GM04504 (cell line): ENCODE measurements around the gene RAB11FIP2.
"Not testable (repeated sequence)": the region's sequence is repeated elsewhere in the genome, so short reads cannot be mapped to it uniquely, and the experiment has no call there.

ENCODE experiments used
- DNase-seq: peaks from one replicate; pipeline ENCODE4 v3.0.0-alpha.2; 2012; ENCODE audit warnings: low read depth

RAB11FIP2 gene, protein sequence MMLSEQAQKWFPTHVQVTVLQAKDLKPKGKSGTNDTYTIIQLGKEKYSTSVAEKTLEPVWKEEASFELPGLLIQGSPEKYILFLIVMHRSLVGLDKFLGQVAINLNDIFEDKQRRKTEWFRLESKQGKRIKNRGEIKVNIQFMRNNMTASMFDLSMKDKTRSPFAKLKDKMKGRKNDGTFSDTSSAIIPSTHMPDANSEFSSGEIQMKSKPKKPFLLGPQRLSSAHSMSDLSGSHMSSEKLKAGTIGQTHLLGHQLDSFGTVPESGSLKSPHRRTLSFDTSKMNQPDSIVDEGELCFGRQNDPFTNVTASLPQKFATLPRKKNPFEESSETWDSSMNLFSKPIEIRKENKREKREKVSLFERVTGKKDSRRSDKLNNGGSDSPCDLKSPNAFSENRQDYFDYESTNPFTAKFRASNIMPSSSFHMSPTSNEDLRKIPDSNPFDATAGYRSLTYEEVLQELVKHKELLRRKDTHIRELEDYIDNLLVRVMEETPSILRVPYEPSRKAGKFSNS

DNA sequence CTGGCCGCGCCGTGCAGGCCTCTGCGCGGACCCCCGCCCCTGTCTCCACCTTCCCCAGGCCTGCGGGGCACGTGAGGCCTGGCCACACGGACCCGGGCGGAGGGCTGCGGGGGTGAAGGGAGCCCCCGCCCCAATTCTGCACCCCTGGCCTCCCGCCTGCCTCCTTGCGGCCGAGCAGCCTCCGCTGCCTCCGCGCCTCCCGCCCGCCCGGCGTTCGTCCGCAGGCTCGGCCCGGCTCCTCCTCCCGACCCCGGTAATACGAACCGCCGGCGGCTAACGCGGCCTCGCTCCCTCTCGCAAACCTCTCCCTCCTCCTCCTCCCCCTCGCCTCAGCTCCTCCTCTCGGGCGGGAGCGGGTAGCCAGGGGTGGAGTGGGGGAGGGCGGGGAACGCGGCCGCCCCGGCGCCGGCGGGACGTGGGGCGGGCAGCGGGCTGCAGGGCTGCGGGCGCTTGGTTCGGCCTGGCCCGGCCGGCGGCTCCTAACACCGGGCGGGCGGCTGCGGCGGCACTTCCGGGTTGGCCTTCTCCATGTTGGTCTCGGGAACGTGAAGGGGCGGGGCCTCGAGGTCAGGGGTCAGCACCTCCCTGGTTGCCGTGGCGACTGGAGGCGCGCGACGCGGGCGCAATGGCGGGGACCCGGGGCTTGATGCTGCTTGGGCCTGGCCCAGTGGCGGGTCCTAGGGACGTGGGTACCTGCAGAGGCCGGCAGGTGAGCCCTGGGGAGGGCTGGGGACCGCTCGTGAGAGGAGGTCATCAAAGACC, at the start of gene RAB11FIP2:
RAB11FIP2 (minus strand) TSS at position 547 of the 762 bp plus-strand sequence. CDS start 778 bp downstream, outside the sequence.
- DNase-seq: peak; percentile 82

DNA sequence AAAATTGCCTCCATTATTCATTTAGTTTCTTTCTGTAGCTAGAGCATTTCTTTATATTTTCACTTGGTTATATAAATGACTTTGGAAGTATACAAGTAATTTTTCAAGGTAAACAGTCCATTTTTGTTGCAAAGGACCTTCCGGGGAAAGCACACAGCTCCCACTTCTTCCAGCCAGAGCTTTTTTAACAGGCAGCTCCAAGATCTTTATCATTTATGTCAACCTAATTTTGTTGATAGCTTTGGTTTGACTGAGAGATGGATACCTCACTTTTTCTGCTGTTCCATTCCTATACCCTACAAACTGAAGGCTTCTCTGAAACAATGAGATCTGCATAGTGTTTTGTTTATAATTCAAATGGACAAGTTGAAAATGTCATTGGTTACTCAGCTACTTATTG, 49.3 kb upstream of the RAB11FIP2 start:
- DNase-seq: no peak

DNA sequence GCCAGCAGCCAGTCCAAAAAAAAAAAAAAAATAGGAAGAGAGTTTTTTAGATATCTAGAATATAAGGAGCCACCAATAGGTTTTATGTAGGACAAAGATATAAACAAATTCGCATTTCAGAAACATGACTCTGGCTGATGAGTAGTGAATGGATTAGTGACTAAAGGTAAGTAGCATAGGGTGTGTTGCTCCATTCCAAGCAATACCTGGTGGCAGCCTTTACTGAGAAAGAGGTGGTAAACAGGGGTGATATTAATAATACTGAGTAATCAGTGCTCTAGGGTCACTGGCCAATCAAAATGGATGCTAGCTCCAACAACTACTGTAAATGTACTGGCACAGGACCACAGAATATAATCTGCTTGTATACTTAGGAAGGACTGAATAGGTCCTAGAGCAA, 45.5 kb upstream of the RAB11FIP2 start:
- no peak for DNase-seq

DNA sequence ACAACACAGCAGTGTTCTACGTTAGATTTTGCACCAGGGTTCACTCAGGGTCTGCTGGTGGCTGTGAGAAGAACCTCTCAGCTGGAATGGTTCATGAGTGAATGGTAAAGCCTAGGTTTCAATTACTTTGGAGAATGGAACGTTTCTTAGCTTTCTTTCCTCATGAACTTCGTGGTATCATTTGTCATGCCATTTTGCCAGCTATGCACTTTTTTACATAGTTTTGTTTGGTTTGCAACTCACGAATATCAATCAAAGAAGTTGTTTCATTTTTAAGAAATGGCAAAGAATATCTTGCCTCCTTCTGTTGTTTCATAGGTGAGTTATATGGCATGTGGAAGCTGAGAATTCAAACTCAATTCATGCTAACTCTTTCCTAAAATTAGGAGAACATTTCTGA, 34.1 kb upstream of the RAB11FIP2 start:
- DNase-seq: no peak

DNA sequence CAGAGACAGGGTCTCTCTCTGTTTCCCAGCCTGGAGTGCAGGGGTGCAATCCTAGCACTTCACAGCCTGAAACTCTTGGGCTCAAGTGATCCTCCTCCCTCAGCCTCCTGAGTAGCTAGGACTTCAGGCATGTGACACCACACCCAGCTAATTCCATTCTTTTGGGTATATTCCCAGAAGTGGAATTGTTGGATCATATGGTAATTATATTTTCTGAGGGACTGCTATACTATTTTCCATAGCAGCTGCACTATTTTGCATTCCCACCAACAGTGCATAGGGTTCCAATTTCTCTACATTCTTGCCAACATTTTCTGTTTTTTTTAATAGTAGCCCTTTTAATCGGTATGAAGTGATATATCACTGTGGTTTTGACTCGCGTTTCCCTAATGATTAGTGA, 30.0 kb upstream of the RAB11FIP2 start:
- no peak for DNase-seq

DNA sequence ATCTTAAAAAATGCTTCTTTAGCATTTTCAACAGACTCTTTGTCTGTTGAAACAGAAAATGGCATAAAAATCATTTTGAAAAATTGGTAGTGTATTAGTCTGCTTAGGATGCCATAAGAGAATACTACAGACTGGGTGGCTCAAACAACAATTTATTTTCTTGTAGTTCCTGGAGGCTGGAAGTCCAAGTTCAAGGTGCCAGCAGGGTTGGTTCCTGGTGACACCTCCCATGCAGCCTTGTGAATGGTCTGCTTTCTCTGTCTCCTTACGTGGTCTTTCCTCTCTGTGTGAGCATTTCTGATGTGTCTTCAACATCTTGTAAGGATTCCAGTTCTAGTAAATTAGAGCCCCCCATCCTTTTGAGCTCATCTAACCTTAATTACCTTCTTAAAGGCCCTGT, 26.1 kb upstream of the RAB11FIP2 start:
- DNase-seq: no peak

DNA sequence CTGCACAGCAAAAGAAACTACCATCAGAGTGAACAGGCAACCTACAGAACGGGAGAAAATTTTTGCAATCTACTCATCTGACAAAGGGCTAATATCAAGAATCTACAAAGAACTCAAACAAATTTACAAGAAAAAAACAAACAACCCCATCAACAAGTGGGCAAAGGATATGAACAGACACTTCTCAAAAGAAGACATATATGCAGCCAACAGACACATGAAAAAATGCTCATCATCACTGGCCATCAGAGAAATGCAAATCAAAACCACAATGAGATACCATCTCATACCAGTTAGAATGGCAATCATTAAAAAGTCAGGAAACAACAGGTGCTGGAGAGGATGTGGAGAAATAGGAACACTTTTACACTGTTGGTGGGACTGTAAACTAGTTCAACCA, 20.6 kb upstream of the RAB11FIP2 start:
- DNase-seq: not testable (repeated sequence)

DNA sequence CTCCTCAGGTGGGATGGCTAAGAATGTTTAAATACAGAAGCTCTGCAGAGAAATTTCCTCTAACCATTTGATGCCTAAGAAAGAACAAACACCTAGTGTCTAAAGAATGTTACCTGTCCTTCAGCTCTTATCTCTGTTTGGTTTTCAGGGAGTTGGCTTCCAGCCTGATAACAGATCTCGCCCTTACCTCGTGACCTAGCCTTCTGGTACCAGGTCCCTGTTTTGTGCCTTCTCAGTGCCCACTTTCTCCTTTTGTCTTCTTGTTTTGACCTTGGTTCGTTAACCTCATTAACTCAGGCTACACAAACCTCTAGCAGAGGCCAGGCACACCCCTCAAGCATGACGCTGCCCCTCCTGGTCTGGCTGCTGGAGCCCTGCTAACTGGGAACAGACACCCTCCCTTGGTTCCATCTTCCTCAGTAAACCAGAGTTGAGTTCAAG, 16.1 kb upstream of the RAB11FIP2 start:
- no peak for DNase-seq

DNA sequence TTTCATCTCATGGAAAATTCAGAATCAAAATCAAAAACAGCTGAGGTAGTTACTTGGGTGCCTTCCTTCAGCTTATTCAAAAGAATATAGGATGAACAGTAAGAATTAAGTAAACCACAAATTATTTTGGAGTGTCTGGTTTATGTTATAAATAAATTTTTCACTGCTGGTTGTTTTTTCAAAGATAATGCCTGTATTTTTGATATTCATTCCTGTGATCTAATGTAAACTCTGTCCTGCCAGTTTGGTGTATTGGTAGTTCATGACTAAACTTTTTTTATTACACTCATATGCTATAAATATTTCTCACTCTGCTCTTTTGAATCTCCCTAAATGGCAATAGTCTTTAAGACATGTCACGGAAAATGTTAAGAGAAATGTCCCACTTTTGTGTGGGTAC, 11.6 kb upstream of the RAB11FIP2 start:
- no peak for DNase-seq

DNA sequence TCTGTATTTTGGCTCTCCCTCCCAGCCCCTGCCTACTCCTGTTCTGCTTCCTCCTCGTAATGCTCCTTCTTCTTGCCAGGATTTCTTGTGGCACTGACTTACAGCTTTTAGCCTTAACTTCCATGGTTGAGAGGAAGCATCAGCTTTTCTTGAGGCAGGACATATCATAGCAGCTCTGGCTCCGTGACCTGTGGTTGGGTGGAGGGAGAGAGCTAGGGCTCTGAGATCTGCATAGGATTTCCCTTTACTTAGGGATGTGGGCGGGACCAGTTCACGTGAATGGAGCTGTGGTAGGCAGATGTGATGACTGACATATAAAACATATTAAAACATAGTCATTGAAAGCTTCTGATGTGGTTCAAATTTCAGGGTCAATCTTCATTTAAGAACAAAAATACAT, 10.6 kb upstream of the RAB11FIP2 start:
- no peak for DNase-seq

DNA sequence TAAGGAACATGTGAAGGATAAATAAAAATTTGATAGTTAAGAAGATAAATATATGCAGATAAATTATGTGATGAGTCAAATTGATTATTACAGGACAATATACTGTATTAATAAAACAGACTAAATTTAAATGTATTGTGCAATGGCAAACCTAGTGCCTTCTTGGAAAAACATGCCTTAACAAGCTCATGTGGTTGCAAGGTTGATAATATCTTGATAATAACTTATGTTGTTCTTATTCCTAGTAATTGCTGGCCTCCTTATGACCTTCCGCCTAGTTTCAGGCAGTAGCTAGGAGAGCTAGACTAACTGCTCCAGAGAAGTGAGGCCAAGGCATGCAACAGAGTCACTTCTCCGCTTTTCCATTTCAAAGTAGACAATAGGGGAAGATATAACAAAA, 7.6 kb upstream of the RAB11FIP2 start:
- no peak for DNase-seq

DNA sequence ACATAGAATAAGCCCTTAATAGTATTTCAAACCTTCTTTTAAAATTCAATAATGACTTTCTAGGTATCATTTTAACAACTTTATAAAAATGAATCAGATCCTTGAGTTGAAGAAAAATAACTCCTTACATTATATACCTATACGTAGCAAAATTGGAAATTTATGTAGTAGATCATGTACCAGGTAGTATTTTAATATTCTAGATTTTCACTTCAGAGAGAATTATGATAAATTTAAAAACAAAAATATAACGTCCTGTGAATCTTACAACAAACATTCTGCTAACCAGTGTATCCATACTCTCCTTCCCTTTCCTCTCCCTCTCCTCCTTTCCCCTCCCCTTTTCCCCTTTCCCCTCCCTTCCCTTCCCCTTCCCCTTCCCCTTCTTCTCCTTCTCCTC, 6.1 kb upstream of the RAB11FIP2 start:
- no peak for DNase-seq

DNA sequence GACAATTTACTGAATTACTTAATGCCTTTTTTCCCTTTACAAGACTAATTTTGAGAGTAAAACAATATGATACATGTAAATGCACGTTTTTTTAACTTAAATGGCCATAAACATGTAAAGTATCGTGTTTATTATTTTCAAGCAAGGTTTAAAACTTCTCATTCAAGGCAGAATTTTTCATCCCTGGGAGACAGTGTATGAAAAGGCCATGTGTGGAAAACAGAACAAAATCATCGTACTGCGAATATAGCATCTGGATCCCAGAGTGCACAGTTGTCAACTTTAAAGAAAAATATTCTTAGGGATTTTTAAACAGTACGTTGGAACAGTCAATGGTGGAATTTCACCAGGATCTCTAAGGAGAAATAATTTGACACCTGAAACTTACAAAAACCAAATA, 1.1 kb upstream of the RAB11FIP2 start:
- DNase-seq: no peak

DNA sequence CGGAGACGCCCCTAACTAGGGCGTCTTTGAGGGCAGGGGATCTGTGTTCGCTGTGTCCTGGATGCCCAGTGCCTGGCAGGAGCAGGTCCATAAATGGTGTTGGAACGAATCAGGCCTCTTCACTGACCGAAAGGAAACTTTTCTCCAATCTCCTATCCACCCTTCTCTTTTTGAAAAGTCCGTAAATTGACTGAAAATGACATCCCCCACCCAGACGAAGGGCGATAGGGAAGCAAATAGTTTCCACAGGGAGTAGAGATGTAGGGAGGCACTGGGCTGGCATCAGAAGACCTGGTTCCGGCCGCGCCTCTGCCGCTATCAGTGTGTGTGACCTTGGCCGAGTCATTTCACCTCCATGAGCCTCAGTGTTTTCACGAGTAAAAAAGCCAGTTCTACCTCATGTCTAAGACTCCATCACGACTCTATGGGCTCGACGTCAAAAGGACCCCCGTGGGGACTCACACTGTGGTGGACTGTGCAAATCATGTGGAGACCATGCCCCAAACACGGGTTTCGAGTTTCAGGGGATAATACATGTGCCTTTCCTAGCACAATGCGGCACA, 497 bp upstream of the RAB11FIP2 start:
- no peak for DNase-seq

DNA sequence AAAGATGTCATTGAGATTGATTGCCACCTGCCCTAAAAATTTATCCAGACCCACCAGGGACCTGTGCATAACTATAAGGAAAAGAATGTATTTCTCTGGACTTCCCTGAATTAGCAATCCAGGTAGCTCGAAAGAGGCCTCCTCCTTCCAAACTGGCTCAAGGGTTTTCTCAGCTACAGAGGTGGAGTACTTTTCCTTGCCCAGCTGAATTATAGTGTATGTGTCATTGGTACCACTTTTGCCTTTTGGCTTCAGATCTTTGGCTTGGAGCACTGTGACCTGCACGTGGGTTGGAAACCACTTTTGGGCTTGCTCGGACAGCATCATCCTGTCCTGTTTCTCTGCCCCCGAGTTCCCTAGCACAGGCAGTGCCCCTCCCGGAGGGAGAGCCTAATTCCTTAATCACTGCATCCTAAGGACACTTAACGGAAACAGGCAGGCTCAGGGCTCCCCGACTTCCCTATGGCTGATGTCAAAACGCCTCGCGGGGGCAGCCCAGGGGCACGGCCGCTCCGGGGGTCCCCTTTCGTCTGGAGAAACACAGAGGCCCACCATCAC, 825 bp downstream of the RAB11FIP2 start:
- peak; percentile 51 for DNase-seq

DNA sequence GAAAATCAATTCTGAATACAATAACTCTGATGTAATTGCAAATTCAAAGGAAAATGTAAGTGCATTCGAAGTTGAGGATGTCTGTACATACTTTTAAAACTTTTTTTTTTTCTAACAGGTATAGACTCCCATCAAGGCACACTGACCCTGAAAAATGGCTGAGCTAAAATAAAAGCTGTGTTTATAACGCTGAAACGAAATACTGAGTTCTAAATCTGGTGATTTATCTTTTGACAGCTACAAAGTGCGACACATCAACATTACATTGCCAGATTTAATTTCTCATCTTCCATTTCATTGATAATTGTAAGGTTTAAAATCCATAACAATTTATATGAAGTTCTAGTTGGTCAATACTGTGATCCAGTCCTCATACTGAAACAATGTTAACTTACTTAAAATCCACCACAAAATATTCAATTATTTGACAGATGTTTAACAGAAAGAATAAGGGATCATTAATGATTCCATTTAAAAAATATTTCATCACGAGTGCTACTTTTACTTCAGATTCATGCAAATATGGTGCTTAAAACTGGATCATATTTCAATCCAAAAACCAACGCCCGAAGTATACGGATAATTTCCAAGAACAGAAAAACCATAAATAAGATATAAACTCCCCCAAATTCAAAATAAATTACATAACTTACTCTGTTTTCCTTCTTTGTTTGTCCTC, 1.4 kb downstream of the RAB11FIP2 start:
- DNase-seq: no peak

DNA sequence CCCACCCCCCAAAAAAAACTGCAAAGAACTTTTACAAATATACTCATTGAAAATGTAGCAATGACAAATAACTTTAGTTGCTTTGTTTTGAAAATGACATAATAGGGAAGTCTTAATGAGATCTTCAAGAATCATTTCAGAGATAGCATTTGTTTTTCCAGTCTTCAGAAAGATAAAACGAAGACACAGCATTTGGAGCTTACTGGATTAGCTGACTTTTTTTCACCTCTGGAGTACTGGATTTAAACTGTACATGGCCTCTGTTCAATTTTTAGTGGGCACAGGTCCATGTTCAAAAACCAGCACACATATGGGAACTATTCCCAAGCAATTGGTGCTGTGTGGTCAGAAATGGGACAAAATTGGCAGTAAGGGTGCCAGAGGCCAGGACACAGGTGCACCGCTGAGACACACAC, 3.9 kb downstream of the RAB11FIP2 start:
- DNase-seq: no peak

DNA sequence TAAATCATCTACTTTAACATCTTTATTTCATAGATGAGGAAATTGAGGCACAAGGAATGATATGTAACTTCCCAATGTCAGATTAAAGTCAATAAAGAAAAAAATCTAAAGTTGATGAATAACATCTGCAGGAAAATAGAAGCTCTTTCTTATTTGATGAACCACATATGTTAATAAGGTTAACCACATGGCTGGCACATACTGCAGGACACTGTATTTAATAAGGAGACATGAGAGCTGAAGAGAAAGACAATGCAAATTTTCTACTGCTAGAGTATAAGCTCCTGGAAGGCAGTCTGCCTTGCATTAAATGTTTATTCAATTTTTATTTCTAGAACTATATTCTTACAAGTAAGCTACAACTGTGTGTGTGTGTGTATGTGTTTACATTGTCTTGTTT, 4.4 kb downstream of the RAB11FIP2 start:
- no peak for DNase-seq

DNA sequence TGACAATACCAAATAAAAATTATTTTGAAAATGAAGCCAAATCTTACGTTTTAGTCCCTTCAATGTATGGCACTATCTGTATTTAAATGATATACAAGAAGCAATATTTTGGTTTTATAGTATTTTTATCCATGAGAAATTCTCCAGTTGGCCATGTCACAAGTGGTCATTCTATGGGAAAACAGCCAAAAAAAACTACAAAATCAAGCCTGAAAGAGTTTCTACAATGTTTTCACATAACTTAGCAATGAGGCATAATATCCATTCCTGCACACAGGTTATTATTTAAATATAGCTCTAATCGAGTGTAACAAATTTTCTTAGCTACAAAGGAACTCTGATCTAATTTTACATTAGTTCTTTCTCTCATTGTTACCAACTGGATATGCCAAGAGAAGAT, 5.4 kb downstream of the RAB11FIP2 start:
- no peak for DNase-seq

DNA sequence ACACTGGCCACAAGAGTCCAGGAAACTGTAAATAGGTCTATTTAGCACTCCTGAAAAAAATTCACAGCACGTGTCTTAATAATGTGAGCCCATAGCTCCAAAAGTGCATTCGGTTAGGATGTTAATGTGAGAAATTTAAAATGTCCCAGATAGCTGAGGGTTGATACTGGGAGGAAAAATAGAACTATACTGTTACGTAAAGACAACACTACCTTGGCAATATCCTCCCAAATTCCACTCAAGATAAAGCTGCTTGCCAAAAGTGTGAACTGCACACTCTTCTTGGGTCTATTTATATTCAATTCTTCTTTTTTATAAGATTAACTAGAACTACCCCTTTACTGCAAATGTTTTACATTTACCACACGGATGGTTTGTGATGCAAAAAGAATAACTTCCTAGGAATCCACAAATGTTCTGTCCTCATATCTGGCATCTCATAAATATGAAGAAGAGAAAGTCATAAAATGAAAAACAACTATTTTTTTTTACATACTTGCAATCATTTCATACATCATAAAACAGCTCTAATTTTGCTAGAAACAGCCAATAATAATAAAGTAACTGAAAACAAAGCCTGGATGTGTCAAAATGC, 10.4 kb downstream of the RAB11FIP2 start:
- DNase-seq: no peak

DNA sequence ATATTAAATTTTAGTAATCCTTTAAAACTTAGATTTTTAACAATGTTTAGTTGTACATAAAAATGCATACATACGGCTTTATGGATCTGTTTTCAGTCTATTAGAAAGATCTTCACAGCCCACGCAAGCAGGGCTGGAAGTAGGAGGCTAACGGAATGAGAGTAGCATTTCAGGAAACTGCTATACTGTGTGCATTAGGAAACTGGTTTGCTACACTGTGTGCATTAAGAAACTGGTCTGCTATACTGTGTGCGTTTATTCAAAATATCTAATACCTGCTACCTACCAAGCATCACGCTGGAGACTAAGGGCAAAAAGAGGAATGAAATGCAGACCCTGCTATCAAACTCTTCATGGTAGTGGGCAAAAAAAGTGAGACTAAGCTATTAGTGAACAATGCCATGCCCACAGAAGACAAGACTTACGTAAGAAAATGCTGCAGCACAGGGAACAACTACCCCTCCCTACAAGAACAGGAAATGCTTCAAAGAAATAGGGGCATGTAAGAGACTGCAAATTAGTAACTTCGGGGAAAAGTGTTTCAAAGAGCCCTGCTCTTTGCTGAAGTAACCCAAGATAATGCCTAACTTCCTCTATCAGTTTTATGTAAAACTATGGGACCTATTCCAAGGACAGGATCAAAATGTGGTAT, 11.3 kb downstream of the RAB11FIP2 start:
- DNase-seq: no peak
